Activated CD4-positive, alpha-beta T cell treated with anti-CD3 and anti-CD28 coated beads for 24 hours (primary cell): ENCODE data around the gene SUCO.

Experiments used
- DNase-seq, 2 donors: peaks; one replicate each; pipeline ENCODE4 v3.0.0-alpha.2; 2020; ENCODE audit warnings: low read depth in 2 of 2

The SUCO gene

GRCh38 chr1:172515436-172515835 is 17.5 kb upstream of the SUCO start:
- no peak for DNase-seq

GRCh38 chr1:172515927-172516326 is 17.0 kb upstream of the SUCO start:
- DNase-seq = no peak

- no peak for DNase-seq
These were observed 15.9 kb upstream of the SUCO start for GRCh38 chr1:172517081-172517480.

GRCh38 chr1:172517545-172517944 is 15.4 kb upstream of the SUCO start:
- DNase-seq = no peak

- no peak for DNase-seq
These were observed 3.6 kb upstream of the SUCO start for GRCh38 chr1:172529304-172529703.

GRCh38 chr1:172530000-172530399 is 3.0 kb upstream of the SUCO start:
- no peak for DNase-seq

GRCh38 chr1:172531412-172532182 is 1.4 kb upstream of the SUCO start:
- no peak for DNase-seq

GRCh38 chr1:172532183-172532699 is 709 bp upstream of the SUCO start:
- DNase-seq = peak; percentile 69 to 78

- peak; percentile 3 to 13 for DNase-seq
These were observed 682 bp downstream of the SUCO start for GRCh38 chr1:172533513-172534151.

- DNase-seq = no peak
These were observed 3.3 kb downstream of the SUCO start for GRCh38 chr1:172536256-172536655.

- DNase-seq = no peak
These were observed 4.4 kb downstream of the SUCO start for GRCh38 chr1:172537366-172537765.

GRCh38 chr1:172537827-172538391 is 5.0 kb downstream of the SUCO start:
- DNase-seq = no peak

GRCh38 chr1:172540635-172541034 is 7.7 kb downstream of the SUCO start:
- DNase-seq = no peak

GRCh38 chr1:172544481-172545104 is 11.6 kb downstream of the SUCO start:
- DNase-seq = no peak

GRCh38 chr1:172545396-172546004 is 12.6 kb downstream of the SUCO start:
- DNase-seq = no peak

GRCh38 chr1:172547071-172547470 is 14.1 kb downstream of the SUCO start:
- DNase-seq = no peak

- no peak for DNase-seq
These were observed 16.8 kb downstream of the SUCO start for GRCh38 chr1:172549621-172550280.

- DNase-seq = no peak
These were observed 18.3 kb downstream of the SUCO start for GRCh38 chr1:172551279-172551678.

GRCh38 chr1:172554915-172555314 is 22.0 kb downstream of the SUCO start:
- no peak for DNase-seq

- no peak for DNase-seq
These were observed 23.5 kb downstream of the SUCO start for GRCh38 chr1:172556461-172556860.

GRCh38 chr1:172557270-172557669 is 24.3 kb downstream of the SUCO start:
- DNase-seq = no peak
